Vagina (tissue), 2 donors: Measurements from ENCODE around the gene RAD51AP1.
"Not testable (repeated sequence)": the region's sequence is repeated elsewhere in the genome, so short reads cannot be mapped to it uniquely, and the experiment has no call there.

Experiments
- POLR2A ChIP-seq, 2 donors: fragments of 450-650 bp; IDR thresholded peaks; one replicate each; pipeline ENCODE4 v1.6.1; 2017; ENCODE audit warnings: antibody characterized with exemption in 2 of 2, mild to moderate bottlenecking in 2 of 2, moderate library complexity in 2 of 2
- TF ChIP-seq, protein P1 (sequence below), 3 experiments: fragments of 450-650 bp in 2 of 3; fragments of 200-600 bp in 1 of 3; sonication (generic) in 1 of 3; IDR thresholded peaks; one replicate each; pipeline ENCODE4 v1.5.1; 2017 to 2019; ENCODE audit warnings: antibody characterized with exemption in 3 of 3, mild to moderate bottlenecking in 2 of 3, moderate library complexity in 2 of 3

GRCh38 chr12:4509269-4509668, 29.4 kb upstream of the RAD51AP1 start:
- not testable (repeated sequence) for TF ChIP-seq POLR2A (IDR thresholded peaks at IDR 0.05)
- TF ChIP-seq, protein P1, sequence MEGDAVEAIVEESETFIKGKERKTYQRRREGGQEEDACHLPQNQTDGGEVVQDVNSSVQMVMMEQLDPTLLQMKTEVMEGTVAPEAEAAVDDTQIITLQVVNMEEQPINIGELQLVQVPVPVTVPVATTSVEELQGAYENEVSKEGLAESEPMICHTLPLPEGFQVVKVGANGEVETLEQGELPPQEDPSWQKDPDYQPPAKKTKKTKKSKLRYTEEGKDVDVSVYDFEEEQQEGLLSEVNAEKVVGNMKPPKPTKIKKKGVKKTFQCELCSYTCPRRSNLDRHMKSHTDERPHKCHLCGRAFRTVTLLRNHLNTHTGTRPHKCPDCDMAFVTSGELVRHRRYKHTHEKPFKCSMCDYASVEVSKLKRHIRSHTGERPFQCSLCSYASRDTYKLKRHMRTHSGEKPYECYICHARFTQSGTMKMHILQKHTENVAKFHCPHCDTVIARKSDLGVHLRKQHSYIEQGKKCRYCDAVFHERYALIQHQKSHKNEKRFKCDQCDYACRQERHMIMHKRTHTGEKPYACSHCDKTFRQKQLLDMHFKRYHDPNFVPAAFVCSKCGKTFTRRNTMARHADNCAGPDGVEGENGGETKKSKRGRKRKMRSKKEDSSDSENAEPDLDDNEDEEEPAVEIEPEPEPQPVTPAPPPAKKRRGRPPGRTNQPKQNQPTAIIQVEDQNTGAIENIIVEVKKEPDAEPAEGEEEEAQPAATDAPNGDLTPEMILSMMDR (IDR thresholded peaks at IDR 0.05) = not testable (repeated sequence)
